A673 (cell line): ENCODE results near the gene FSTL4. TPM values are rescaled to one million over a fixed set of nuclear protein-coding genes. Genes with fewer than 3 reads are reported as not detected.

Experiments
- BruUV-seq: library from RNA; stranded (reverse); fragments of 400-500 nt; replicated peaks from 2 replicates; lab custom pipeline; 2021; lab: Mats Ljungman, UMichigan
- CTCF ChIA-PET: fragments of 300-600 bp; sonication (Branson Sonifier 250); formaldehyde crosslinking; loops from one replicate; lab custom pipeline; 2022; ENCODE audit warnings: antibody characterized with exemption; lab: Charles Lee
- POLR2A ChIA-PET: fragments of 300-600 bp; sonication (Branson Sonifier 250); formaldehyde crosslinking; loops from one replicate; lab custom pipeline; 2022; ENCODE audit warnings: antibody characterized with exemption; ENCODE audit not compliant: low non-redundant PET; lab: Charles Lee
- DNase-seq: peaks from one replicate; pipeline ENCODE4 v3.0.0-alpha.2; 2015; ENCODE audit warnings: low spot score
- H3K27ac ChIP-seq: fragments of 200-600 bp; sonication (generic); 2 replicates; pipeline ENCODE4 v1.5.1; 2016; ENCODE audit warnings: mixed run types, low read depth, mild to moderate bottlenecking, mixed read lengths, antibody characterized with exemption, low read length; ENCODE audit not compliant: poor library complexity, severe bottlenecking
- H3K27me3 ChIP-seq: fragments of 200-600 bp; sonication (generic); replicated peaks from 2 replicates; pipeline ENCODE4 v1.6.1; 2017; ENCODE audit warnings: mixed run types, low read depth, mild to moderate bottlenecking, mixed read lengths, antibody characterized with exemption, low read length; ENCODE audit not compliant: insufficient read depth, poor library complexity
- H3K36me3 ChIP-seq: fragments of 200-600 bp; sonication (generic); 2 replicates; pipeline ENCODE4 v1.6.1; 2016; ENCODE audit warnings: mixed run types, mild to moderate bottlenecking, mixed read lengths, antibody characterized with exemption, low read length; ENCODE audit not compliant: insufficient read depth, poor library complexity, severe bottlenecking
- H3K4me1 ChIP-seq: fragments of 200-600 bp; sonication (generic); 2 replicates; pipeline ENCODE4 v1.6.1; 2017; ENCODE audit warnings: mixed run types, mild to moderate bottlenecking, mixed read lengths, antibody characterized with exemption, low read length; ENCODE audit not compliant: insufficient read depth, poor library complexity, severe bottlenecking
- H3K4me3 ChIP-seq: fragments of 200-600 bp; sonication (generic); 2 replicates; pipeline ENCODE4 v1.5.1; 2016; ENCODE audit warnings: low read depth, mixed run types, mild to moderate bottlenecking, mixed read lengths, low read length; ENCODE audit not compliant: poor library complexity, severe bottlenecking
- H3K9me3 ChIP-seq: fragments of 200-600 bp; sonication (generic); 2 replicates; pipeline ENCODE4 v1.6.1; 2016; ENCODE audit warnings: mixed run types, low read depth, mild to moderate bottlenecking, mixed read lengths, antibody characterized with exemption, low read length; ENCODE audit not compliant: poor library complexity, severe bottlenecking
- CTCF ChIP-seq: fragments of 300-800, 200-600 bp; sonication (generic); conservative IDR thresholded peaks from 2 replicates; pipeline ENCODE4 v1.5.1; 2017; ENCODE audit warnings: low read depth, mild to moderate bottlenecking, antibody characterized with exemption, low read length, moderate library complexity, mixed read lengths
- EZH2 ChIP-seq: fragments of 200-600 bp; sonication (generic); IDR thresholded peaks from 2 replicates; pipeline ENCODE4 v1.6.1; 2017; ENCODE audit warnings: borderline replicate concordance, low read depth, mild to moderate bottlenecking, mixed read lengths, antibody characterized with exemption, low read length; ENCODE audit not compliant: poor library complexity, severe bottlenecking
- intact Hi-C: fragments of 100-400 bp; cut with micrococcal nuclease; formaldehyde crosslinking; loops from one replicate; pipeline ENCODE4 v1.10.0; 2022; ENCODE audit not compliant: unreplicated experiment
- total RNA-seq: library from RNA; stranded (reverse); gene quantifications from 2 replicates; pipeline ENCODE4 v1.2.3, GENCODE V29; 2021

Gene FSTL4
- total RNA-seq, 1 experiment from 2014 or later: 0.86 TPM

- Histone ChIP-seq H3K9me3 (no peaks in the 10 kb centered on the region), H3K4me3 (no peak overlapping the region), H3K36me3 (no peaks in the 10 kb centered on the region), H3K4me1 (no peaks in the 10 kb centered on the region), H3K27ac (no peak overlapping the region), H3K27me3 (no peaks in the 10 kb centered on the region)
- POLR2A ChIA-PET: no interaction called here
- no peak for TF ChIP-seq EZH2
- no peak for TF ChIP-seq CTCF
- CTCF ChIA-PET: no interaction called here
- intact Hi-C loops: no loop called here
- no TSS peak for BruUV-seq
- no peak for DNase-seq
Observed at GRCh38 chr5:133496631-133497030, 115.7 kb downstream of the FSTL4 start.

GRCh38 chr5:133494923-133495246 is 117.5 kb downstream of the FSTL4 start:
- TF ChIP-seq CTCF (no peak), EZH2 (no peak)
- CTCF ChIA-PET: no interaction called here
- H3K27me3 ChIP-seq: no peaks in the 10 kb centered on the region
- H3K4me3 ChIP-seq: no peak overlapping the region
- intact Hi-C loops: no loop called here
- POLR2A ChIA-PET: no interaction called here
- H3K9me3 ChIP-seq: no peaks in the 10 kb centered on the region
- no peak for DNase-seq
- BruUV-seq: no TSS peak
- no peaks in the 10 kb centered on the region for H3K36me3 ChIP-seq
- H3K27ac ChIP-seq: no peak overlapping the region
- no peaks in the 10 kb centered on the region for H3K4me1 ChIP-seq

- Histone ChIP-seq H3K9me3 (no peaks in the 10 kb centered on the region), H3K27ac (no peak overlapping the region), H3K4me1 (no peaks in the 10 kb centered on the region), H3K4me3 (no peak overlapping the region), H3K36me3 (no peaks in the 10 kb centered on the region), H3K27me3 (no peaks in the 10 kb centered on the region)
- intact Hi-C loops: no loop called here
- TF ChIP-seq EZH2 (no peak), CTCF (no peak)
- no peak for DNase-seq
- CTCF ChIA-PET: no interaction called here
- POLR2A ChIA-PET: no interaction called here
- no TSS peak for BruUV-seq
Observed at GRCh38 chr5:133494232-133494922, 118.0 kb downstream of the FSTL4 start.
